IMR-90 (cell line): Measurements from ENCODE around the gene CHRNB1. TPM values are rescaled to one million over a fixed set of nuclear protein-coding genes. Genes with fewer than 3 reads are reported as not detected.

Experiments used
- ATAC-seq: fragments of 200-7000 bp; cut with Tn5 transposase; 2 replicates; pipeline ENCODE4 v1.9.1; 2020; ENCODE audit warnings: low read depth, mild to moderate bottlenecking, moderate library complexity
- BruUV-seq: library from RNA; stranded (reverse); fragments of 400-500 nt; replicated peaks from 2 replicates; lab custom pipeline; 2021; lab: Mats Ljungman, UMichigan
- CTCF ChIA-PET: fragments of 300-600 bp; formaldehyde crosslinking; extraction: SDS; loops from one replicate; lab custom pipeline; 2021; ENCODE audit warnings: antibody characterized with exemption; lab: Yijun Ruan, JAX
- POLR2A ChIA-PET: fragments of 300-600 bp; sonication (Branson Sonifier 250); formaldehyde crosslinking; loops from one replicate; lab custom pipeline; 2022; ENCODE audit warnings: antibody characterized with exemption; ENCODE audit not compliant: unreplicated experiment; lab: Charles Lee
- DNase-seq: peaks from one replicate; pipeline ENCODE4 v3.0.0; 2013
- H2AFZ ChIP-seq: replicated peaks from 2 replicates; pipeline ENCODE3; 2013; ENCODE audit warnings: low read length, mild to moderate bottlenecking; ENCODE audit not compliant: poor library complexity
- H2AK5ac ChIP-seq: 2 replicates; pipeline ENCODE4 v1.6.1; 2013; ENCODE audit warnings: low read depth, low read length, inconsistent platforms
- H2AK9ac ChIP-seq: replicated peaks from 2 replicates; pipeline ENCODE3; 2013; ENCODE audit warnings: mild to moderate bottlenecking, low read depth, low read length, moderate library complexity; ENCODE audit not compliant: poor library complexity
- H2BK120ac ChIP-seq: 2 replicates; pipeline ENCODE4 v1.6.1; 2013; ENCODE audit warnings: low read depth, low read length, inconsistent platforms
- H2BK15ac ChIP-seq: 3 replicates; pipeline ENCODE4 v1.6.1; 2013; ENCODE audit warnings: low read depth, low read length, inconsistent platforms
- H2BK20ac ChIP-seq: 2 replicates; pipeline ENCODE4 v1.6.1; 2013; ENCODE audit warnings: low read depth, mild to moderate bottlenecking, inconsistent platforms, low read length, moderate library complexity
- H2BK5ac ChIP-seq: 2 replicates; pipeline ENCODE4 v1.6.1; 2013; ENCODE audit warnings: mild to moderate bottlenecking, low read depth, low read length, inconsistent platforms; ENCODE audit not compliant: poor library complexity, severe bottlenecking
- H3K14ac ChIP-seq: replicated peaks from 2 replicates; pipeline ENCODE4 v1.6.1; 2013; ENCODE audit warnings: low read depth, low read length, inconsistent platforms
- H3K18ac ChIP-seq: 2 replicates; pipeline ENCODE4 v1.6.1; 2013; ENCODE audit warnings: low read depth, low read length, control low read depth
- H3K23ac ChIP-seq: 2 replicates; pipeline ENCODE4 v1.6.1; 2013; ENCODE audit warnings: low read depth, low read length, inconsistent platforms
- H3K27ac ChIP-seq: 2 replicates; pipeline ENCODE4 v1.5.1; 2013; ENCODE audit warnings: mild to moderate bottlenecking, control low read depth, low read length; ENCODE audit not compliant: insufficient read depth
- H3K27me3 ChIP-seq: 2 replicates; pipeline ENCODE4 v1.6.1; 2013; ENCODE audit warnings: low read length; ENCODE audit not compliant: control insufficient read depth, insufficient read depth
- H3K36me3 ChIP-seq: 2 replicates; pipeline ENCODE4 v1.6.1; 2013; ENCODE audit warnings: low read length, mixed read lengths; ENCODE audit not compliant: control insufficient read depth, insufficient read depth
- H3K4ac ChIP-seq: 2 replicates; pipeline ENCODE4 v1.6.1; 2013; ENCODE audit warnings: low read depth, low read length, inconsistent platforms
- H3K4me1 ChIP-seq: 2 replicates; pipeline ENCODE4 v1.6.1; 2013; ENCODE audit warnings: low read length, mixed read lengths; ENCODE audit not compliant: control insufficient read depth, insufficient read depth
- H3K4me2 ChIP-seq: 2 replicates; pipeline ENCODE4 v1.6.1; 2013; ENCODE audit warnings: low read depth, mild to moderate bottlenecking, control low read depth, low read length, moderate library complexity
- H3K4me3 ChIP-seq: 2 replicates; pipeline ENCODE4 v1.5.1; 2013; ENCODE audit warnings: low read depth, mild to moderate bottlenecking, control low read depth, low read length, moderate library complexity; ENCODE audit not compliant: insufficient read depth
- H3K56ac ChIP-seq: 2 replicates; pipeline ENCODE4 v1.6.1; 2013; ENCODE audit warnings: low read length, inconsistent platforms; ENCODE audit not compliant: insufficient read depth; ENCODE audit errors: extremely low read depth
- H3K79me1 ChIP-seq, 2 experiments: 2 replicates each; pipeline ENCODE4 v1.6.1; 2013; ENCODE audit warnings: low read length in 2 of 2, inconsistent platforms in 1 of 2, low read depth in 1 of 2
- H3K9ac ChIP-seq: 2 replicates; pipeline ENCODE4 v1.6.1; 2013; ENCODE audit warnings: low read depth, low read length, control low read depth
- H3K9me1 ChIP-seq: 2 replicates; pipeline ENCODE4 v1.6.1; 2013; ENCODE audit warnings: low read length, inconsistent platforms; ENCODE audit not compliant: insufficient read depth
- H3K9me3 ChIP-seq: 2 replicates; pipeline ENCODE4 v1.6.1; 2013; ENCODE audit warnings: low read length; ENCODE audit not compliant: control insufficient read depth, insufficient read depth
- H4K20me1 ChIP-seq: 2 replicates; pipeline ENCODE4 v1.6.1; 2013; ENCODE audit warnings: low read length, inconsistent platforms; ENCODE audit not compliant: insufficient read depth
- H4K5ac ChIP-seq: 2 replicates; pipeline ENCODE4 v1.6.1; 2013; ENCODE audit warnings: mild to moderate bottlenecking, low read depth, low read length, control low read depth
- H4K8ac ChIP-seq, 2 experiments: 2 replicates each; pipeline ENCODE4 v1.6.1; 2013; ENCODE audit warnings: low read depth in 2 of 2, low read length in 2 of 2, control low read depth in 1 of 2, inconsistent platforms in 1 of 2
- H4K91ac ChIP-seq: 2 replicates; pipeline ENCODE4 v1.6.1; 2013; ENCODE audit warnings: low read depth, low read length, inconsistent platforms; ENCODE audit not compliant: insufficient read depth
- CTCF ChIP-seq: conservative IDR thresholded peaks from 2 replicates; pipeline ENCODE4 v1.5.1; 2012; ENCODE audit warnings: mild to moderate bottlenecking, low read depth, low read length, improper control_type of control experiment
- ELK1 ChIP-seq: fragments of 150-350 bp; IDR thresholded peaks from 2 replicates; pipeline ENCODE4 v1.6.1; 2016; ENCODE audit warnings: low read depth, mild to moderate bottlenecking, low read length, moderate library complexity, borderline replicate concordance
- MAFK ChIP-seq: IDR thresholded peaks from 2 replicates; pipeline ENCODE4 v1.6.1; 2012; ENCODE audit warnings: low read depth, low read length, improper control_type of control experiment
- MXI1 ChIP-seq: IDR thresholded peaks from 2 replicates; pipeline ENCODE4 v1.6.1; 2012; ENCODE audit warnings: low read depth, mild to moderate bottlenecking, low read length, moderate library complexity, borderline replicate concordance
- POLR2A ChIP-seq: IDR thresholded peaks from 2 replicates; pipeline ENCODE4 v1.6.1; 2012; ENCODE audit warnings: mild to moderate bottlenecking, low read depth, low read length
- RAD21 ChIP-seq: IDR thresholded peaks from 2 replicates; pipeline ENCODE4 v1.6.1; 2012; ENCODE audit warnings: low read length, improper control_type of control experiment
- RCOR1 ChIP-seq: IDR thresholded peaks from 2 replicates; pipeline ENCODE4 v1.6.1; 2012; ENCODE audit warnings: mild to moderate bottlenecking, low read length, improper control_type of control experiment; ENCODE audit not compliant: insufficient replicate concordance
- RFX5 ChIP-seq: IDR thresholded peaks from 2 replicates; pipeline ENCODE4 v1.8.0; 2012; ENCODE audit warnings: low read depth, mild to moderate bottlenecking, low read length, moderate library complexity
- SMC3 ChIP-seq: fragments of 150-350 bp; IDR thresholded peaks from 2 replicates; pipeline ENCODE4 v1.6.1; 2016; ENCODE audit warnings: low read depth, mild to moderate bottlenecking, antibody characterized with exemption, low read length, moderate library complexity
- USF2 ChIP-seq: fragments of 150-350 bp; IDR thresholded peaks from 2 replicates; pipeline ENCODE4 v1.6.1; 2017; ENCODE audit warnings: mild to moderate bottlenecking, antibody characterized with exemption, low read length, low read depth
- WGBS, 2 experiments: methylation state at CpG; one replicate each; pipeline versions ENCODE4 v1.1.5 to v1.1.7; 2013; ENCODE audit warnings: missing lambda C conversion rate in 2 of 2; ENCODE audit not compliant: insufficient read length in 1 of 2; ENCODE audit errors: extremely low coverage in 2 of 2; 5-methylcytosine and 5-hydroxymethylcytosine counted together
- dilution Hi-C: fragments of 300-500 bp; cut with HindIII; formaldehyde crosslinking; loops from one replicate; pipeline ENCODE4 v1.14.3; 2018; ENCODE audit warnings: low sequenced_read_pairs; ENCODE audit not compliant: unreplicated experiment
- in situ Hi-C: fragments of 300-500 bp; cut with MboI; formaldehyde crosslinking; loops from 3 replicates; pipeline ENCODE4 v1.14.3; 2019; ENCODE audit warnings: low sequenced_read_pairs, inconsistent platforms, mixed read lengths
- intact Hi-C: fragments of 100-400 bp; cut with micrococcal nuclease; formaldehyde crosslinking; loops from 2 replicates; pipeline ENCODE4 v1.10.0; 2022
- polyA plus RNA-seq, 3 experiments: library from polyadenylated mRNA; depleted of rRNA; stranded (reverse); fragments of >200 nt; gene quantifications; 2 replicates each; pipeline ENCODE4 v1.2.3, GENCODE V29; 2012; ENCODE audit warnings: low replicate concordance in 1 of 3
- total RNA-seq: library from RNA; depleted of rRNA; stranded (reverse); fragments of >200 nt; gene quantifications from 2 replicates; pipeline ENCODE4 v1.2.3, GENCODE V29; 2012

CHRNB1 gene
- total and polyA plus RNA-seq, 2 of the 4 experiments (the other 2 are of a cell fraction): 4.3 to 6.0 TPM

- no peak for TF ChIP-seq ELK1
- TF ChIP-seq POLR2A: no peak
Measured at GRCh38 chr17:7443499-7444485, 1.1 kb upstream of the CHRNB1 start (continued).

GRCh38 chr17:7445619-7445968, 733 bp downstream of the CHRNB1 start:
- no peak overlapping the region for H3K56ac ChIP-seq
- no peaks in the 10 kb centered on the region for H3K36me3 ChIP-seq
- peak overlapping the region; percentile 32 for H3K4me3 ChIP-seq
- no peak overlapping the region for H4K91ac ChIP-seq
- in situ Hi-C loops: no loop called here
- H3K4me2 ChIP-seq: peak overlapping the region; percentile 81
- H4K20me1 ChIP-seq: 0 out of 2 replicates have a peak, but pooled peaks cover 1% of the 10 kb centered on the region
- H4K8ac ChIP-seq: peak overlapping the region in 1 of 2 experiments; percentile 36; a peak in 1 of 4 replicates
- BruUV-seq: no TSS peak
- no peak overlapping the region; the same call in 2 of the 3 replicates for H2BK15ac ChIP-seq
- H3K18ac ChIP-seq: no peak overlapping the region
- H3K9me3 ChIP-seq: no peaks in the 10 kb centered on the region
- no peaks in the 10 kb centered on the region for H3K79me1 ChIP-seq
- H3K27me3 ChIP-seq: peaks cover 31% of the 10 kb centered on the region
- intact Hi-C loops: no loop called here
- DNase-seq (no peak), ATAC-seq (peak; percentile 3)
- ChIA-PET CTCF (interaction anchor here (0.6 to 1.4 kb wide), 2 partner anchors 9 to 14 kb away, joined by 3 to 6 read pairs; no protein-coding TSS in a partner anchor), POLR2A (no interaction called here)
- H3K14ac ChIP-seq: no peak overlapping the region
- no peak overlapping the region for H2BK5ac ChIP-seq
- H3K4ac ChIP-seq: no peak overlapping the region
- no peak overlapping the region for H2AK9ac ChIP-seq
- H3K27ac ChIP-seq: no peak overlapping the region
- H3K23ac ChIP-seq: no peak overlapping the region
- 0 out of 2 replicates have a peak, but pooled peaks cover 8% of the 10 kb centered on the region for H3K9me1 ChIP-seq
- H4K5ac ChIP-seq: no peak overlapping the region
- dilution Hi-C loops: no loop called here
- H2BK20ac ChIP-seq: no peak overlapping the region
- H2AK5ac ChIP-seq: 0 out of 2 replicates have a peak overlapping the region, but pooled peaks have one; percentile 45
- no peak overlapping the region for H2BK120ac ChIP-seq
- H3K9ac ChIP-seq: no peak overlapping the region
- peak overlapping the region; percentile 91 for H2AFZ ChIP-seq
- WGBS, 2 experiments: 10% methylated on average over 2 of the region's 16 CpGs; no CpG with 5 or more reads in 1 of the 2 experiments
- peaks cover 17% of the 10 kb centered on the region for H3K4me1 ChIP-seq
- TF ChIP-seq RAD21: no peak
- no peak for TF ChIP-seq MXI1
- TF ChIP-seq SMC3: no peak
- no peak for TF ChIP-seq USF2
- TF ChIP-seq MAFK: no peak
- no peak for TF ChIP-seq RFX5
- TF ChIP-seq RCOR1: no peak
- no peak for TF ChIP-seq CTCF
